A673 (cell line): ENCODE data around the gene JMJD1C. TPM values are rescaled to one million over a fixed set of nuclear protein-coding genes. Genes with fewer than 3 reads are reported as not detected.
"Not testable (repeated sequence)": the region's sequence is repeated elsewhere in the genome, so short reads cannot be mapped to it uniquely, and the experiment has no call there.

Source experiments
- BruUV-seq: library from RNA; stranded (reverse); fragments of 400-500 nt; replicated peaks from 2 replicates; lab custom pipeline; 2021; lab: Mats Ljungman, UMichigan
- CTCF ChIA-PET: fragments of 300-600 bp; sonication (Branson Sonifier 250); formaldehyde crosslinking; loops from one replicate; lab custom pipeline; 2022; ENCODE audit warnings: antibody characterized with exemption; lab: Charles Lee
- POLR2A ChIA-PET: fragments of 300-600 bp; sonication (Branson Sonifier 250); formaldehyde crosslinking; loops from one replicate; lab custom pipeline; 2022; ENCODE audit warnings: antibody characterized with exemption; ENCODE audit not compliant: low non-redundant PET; lab: Charles Lee
- DNase-seq: peaks from one replicate; pipeline ENCODE4 v3.0.0-alpha.2; 2015; ENCODE audit warnings: low spot score
- H3K27ac ChIP-seq: fragments of 200-600 bp; sonication (generic); 2 replicates; pipeline ENCODE4 v1.5.1; 2016; ENCODE audit warnings: mixed run types, low read depth, mild to moderate bottlenecking, mixed read lengths, antibody characterized with exemption, low read length; ENCODE audit not compliant: poor library complexity, severe bottlenecking
- H3K27me3 ChIP-seq: fragments of 200-600 bp; sonication (generic); replicated peaks from 2 replicates; pipeline ENCODE4 v1.6.1; 2017; ENCODE audit warnings: mixed run types, low read depth, mild to moderate bottlenecking, mixed read lengths, antibody characterized with exemption, low read length; ENCODE audit not compliant: insufficient read depth, poor library complexity
- H3K36me3 ChIP-seq: fragments of 200-600 bp; sonication (generic); 2 replicates; pipeline ENCODE4 v1.6.1; 2016; ENCODE audit warnings: mixed run types, mild to moderate bottlenecking, mixed read lengths, antibody characterized with exemption, low read length; ENCODE audit not compliant: insufficient read depth, poor library complexity, severe bottlenecking
- H3K4me1 ChIP-seq: fragments of 200-600 bp; sonication (generic); 2 replicates; pipeline ENCODE4 v1.6.1; 2017; ENCODE audit warnings: mixed run types, mild to moderate bottlenecking, mixed read lengths, antibody characterized with exemption, low read length; ENCODE audit not compliant: insufficient read depth, poor library complexity, severe bottlenecking
- H3K4me3 ChIP-seq: fragments of 200-600 bp; sonication (generic); 2 replicates; pipeline ENCODE4 v1.5.1; 2016; ENCODE audit warnings: low read depth, mixed run types, mild to moderate bottlenecking, mixed read lengths, low read length; ENCODE audit not compliant: poor library complexity, severe bottlenecking
- H3K9me3 ChIP-seq: fragments of 200-600 bp; sonication (generic); 2 replicates; pipeline ENCODE4 v1.6.1; 2016; ENCODE audit warnings: mixed run types, low read depth, mild to moderate bottlenecking, mixed read lengths, antibody characterized with exemption, low read length; ENCODE audit not compliant: poor library complexity, severe bottlenecking
- EZH2 ChIP-seq: fragments of 200-600 bp; sonication (generic); IDR thresholded peaks from 2 replicates; pipeline ENCODE4 v1.6.1; 2017; ENCODE audit warnings: borderline replicate concordance, low read depth, mild to moderate bottlenecking, mixed read lengths, antibody characterized with exemption, low read length; ENCODE audit not compliant: poor library complexity, severe bottlenecking
- intact Hi-C: fragments of 100-400 bp; cut with micrococcal nuclease; formaldehyde crosslinking; loops from one replicate; pipeline ENCODE4 v1.10.0; 2022; ENCODE audit not compliant: unreplicated experiment
- total RNA-seq: library from RNA; stranded (reverse); gene quantifications from 2 replicates; pipeline ENCODE4 v1.2.3, GENCODE V29; 2021
- TF ChIP-seq, protein P1 (sequence below): fragments of 300-800, 200-600 bp; sonication (generic); conservative IDR thresholded peaks from 2 replicates; pipeline ENCODE4 v1.5.1; 2017; ENCODE audit warnings: low read depth, mild to moderate bottlenecking, antibody characterized with exemption, low read length, moderate library complexity, mixed read lengths

The JMJD1C gene
- total RNA-seq, 1 experiment from 2014 or later, result 71.4 TPM

DNA sequence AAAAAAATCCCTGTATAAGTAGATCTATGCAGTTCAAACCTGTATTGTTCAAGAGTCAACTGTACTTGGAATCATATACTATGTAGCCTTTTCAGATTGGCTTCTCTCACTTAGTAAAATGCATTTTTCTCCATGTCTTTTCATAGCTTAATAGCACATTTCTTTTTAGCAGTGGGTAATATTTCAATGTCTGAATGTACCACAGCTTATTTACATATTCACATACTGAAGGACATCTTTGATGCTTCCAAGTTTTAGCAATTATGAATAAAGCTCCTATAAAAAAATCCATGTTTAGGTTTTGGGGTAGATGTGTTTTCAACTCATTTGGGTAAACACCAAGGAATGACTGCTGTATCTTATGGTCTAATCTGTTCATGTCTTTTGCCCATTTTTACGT lies 177.6 kb downstream of the JMJD1C start:
- no peak overlapping the region for H3K27ac ChIP-seq
- intact Hi-C loops, result no loop called here
- ChIA-PET POLR2A (no interaction called here), CTCF (no interaction called here)
- H3K4me3 ChIP-seq, result no peak overlapping the region
- no TSS peak for BruUV-seq
- H3K4me1 ChIP-seq, result peaks cover 8% of the 10 kb centered on the region
- no peaks in the 10 kb centered on the region for H3K27me3 ChIP-seq
- H3K36me3 ChIP-seq, result no peaks in the 10 kb centered on the region
- no peak for TF ChIP-seq EZH2
- TF ChIP-seq, protein P1, sequence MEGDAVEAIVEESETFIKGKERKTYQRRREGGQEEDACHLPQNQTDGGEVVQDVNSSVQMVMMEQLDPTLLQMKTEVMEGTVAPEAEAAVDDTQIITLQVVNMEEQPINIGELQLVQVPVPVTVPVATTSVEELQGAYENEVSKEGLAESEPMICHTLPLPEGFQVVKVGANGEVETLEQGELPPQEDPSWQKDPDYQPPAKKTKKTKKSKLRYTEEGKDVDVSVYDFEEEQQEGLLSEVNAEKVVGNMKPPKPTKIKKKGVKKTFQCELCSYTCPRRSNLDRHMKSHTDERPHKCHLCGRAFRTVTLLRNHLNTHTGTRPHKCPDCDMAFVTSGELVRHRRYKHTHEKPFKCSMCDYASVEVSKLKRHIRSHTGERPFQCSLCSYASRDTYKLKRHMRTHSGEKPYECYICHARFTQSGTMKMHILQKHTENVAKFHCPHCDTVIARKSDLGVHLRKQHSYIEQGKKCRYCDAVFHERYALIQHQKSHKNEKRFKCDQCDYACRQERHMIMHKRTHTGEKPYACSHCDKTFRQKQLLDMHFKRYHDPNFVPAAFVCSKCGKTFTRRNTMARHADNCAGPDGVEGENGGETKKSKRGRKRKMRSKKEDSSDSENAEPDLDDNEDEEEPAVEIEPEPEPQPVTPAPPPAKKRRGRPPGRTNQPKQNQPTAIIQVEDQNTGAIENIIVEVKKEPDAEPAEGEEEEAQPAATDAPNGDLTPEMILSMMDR, result no peak
- no peaks in the 10 kb centered on the region for H3K9me3 ChIP-seq
- no peak for DNase-seq

DNA sequence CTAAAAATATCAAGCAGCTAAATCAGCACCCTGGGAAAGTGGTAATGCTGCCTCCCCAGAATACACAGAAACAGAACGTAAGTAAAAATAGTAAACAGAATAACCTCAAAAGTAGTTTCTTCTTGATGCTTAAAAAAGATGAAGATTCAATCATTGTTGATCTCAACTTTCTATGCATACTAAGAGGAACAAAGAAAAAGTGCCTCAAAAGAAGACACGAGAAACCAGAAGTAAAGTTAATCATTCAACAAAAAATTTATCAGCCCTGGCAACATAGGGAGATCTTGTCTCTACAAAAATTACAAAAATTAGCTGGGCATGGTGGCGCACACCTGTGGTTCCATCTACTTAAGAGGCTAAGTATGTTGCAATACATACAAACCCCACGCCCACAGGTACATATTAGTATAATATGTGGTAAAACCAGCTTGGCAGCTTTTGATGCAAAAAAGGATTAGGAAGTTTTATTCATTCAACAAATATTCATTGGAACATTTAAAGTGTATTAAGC lies 179.0 kb downstream of the JMJD1C start:
- Histone ChIP-seq H3K4me1 (peaks cover 8% of the 10 kb centered on the region), H3K36me3 (no peaks in the 10 kb centered on the region), H3K9me3 (no peaks in the 10 kb centered on the region), H3K27ac (no peak overlapping the region), H3K27me3 (no peaks in the 10 kb centered on the region), H3K4me3 (no peak overlapping the region)
- no peak for TF ChIP-seq EZH2
- TF ChIP-seq, protein P1, result no peak
- POLR2A ChIA-PET, result no interaction called here
- DNase-seq, result no peak
- intact Hi-C loops, result no loop called here
- CTCF ChIA-PET, result no interaction called here
- no TSS peak for BruUV-seq

GRCh38 chr10:63286340-63286739 lies 179.4 kb downstream of the JMJD1C start:
- TF ChIP-seq EZH2, result no peak
- TF ChIP-seq, protein P1, result no peak
- CTCF ChIA-PET, result no interaction called here
- H3K27ac ChIP-seq, result no peak overlapping the region
- no peak for DNase-seq
- H3K4me1 ChIP-seq, result peaks cover 8% of the 10 kb centered on the region
- H3K27me3 ChIP-seq, result no peaks in the 10 kb centered on the region
- no TSS peak for BruUV-seq
- H3K36me3 ChIP-seq, result no peaks in the 10 kb centered on the region
- intact Hi-C loops, result no loop called here
- POLR2A ChIA-PET, result no interaction called here
- no peak overlapping the region for H3K4me3 ChIP-seq
- H3K9me3 ChIP-seq, result no peaks in the 10 kb centered on the region

GRCh38 chr10:63283901-63284300 lies 181.9 kb downstream of the JMJD1C start:
- H3K27ac ChIP-seq, BruUV-seq, H3K36me3 ChIP-seq, DNase-seq, POLR2A ChIA-PET, H3K9me3 ChIP-seq, H3K27me3 ChIP-seq, H3K4me1 ChIP-seq, H3K4me3 ChIP-seq, intact Hi-C loops: not testable (repeated sequence)
- CTCF ChIA-PET, result interaction anchor here (0.7 kb wide), 1 partner anchor 83 kb away, joined by 5 read pairs; no protein-coding TSS in a partner anchor
